Central memory CD4-positive, alpha-beta T cell (primary cell): ENCODE data around the gene PXDC1.
"Not testable (repeated sequence)": the region's sequence is repeated elsewhere in the genome, so short reads cannot be mapped to it uniquely, and the experiment has no call there.

ENCODE experiments used
- DNase-seq: peaks from one replicate; pipeline ENCODE4 v3.0.0; 2022

PXDC1 gene

DNA sequence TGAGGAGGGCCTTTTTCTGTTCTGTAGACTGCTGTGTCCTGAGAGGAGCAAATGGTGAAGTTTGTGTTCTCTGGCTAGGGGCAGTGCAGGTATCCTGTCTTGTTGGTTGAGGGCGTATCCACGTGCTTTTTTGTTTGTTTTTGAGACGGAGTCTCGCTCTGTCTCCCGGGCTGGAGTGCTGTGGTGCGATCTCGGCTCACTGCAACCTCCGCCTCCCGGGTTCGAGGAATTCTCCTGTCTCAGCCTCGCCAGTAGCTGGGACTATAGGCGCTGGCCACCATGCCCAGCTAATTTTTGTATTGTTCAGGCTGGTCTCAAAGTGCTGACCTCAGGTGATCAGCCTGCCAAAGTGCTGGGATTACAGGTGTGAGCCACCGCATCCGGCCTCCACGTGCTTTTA lies 10.8 kb upstream of the PXDC1 start:
- no peak for DNase-seq

DNA sequence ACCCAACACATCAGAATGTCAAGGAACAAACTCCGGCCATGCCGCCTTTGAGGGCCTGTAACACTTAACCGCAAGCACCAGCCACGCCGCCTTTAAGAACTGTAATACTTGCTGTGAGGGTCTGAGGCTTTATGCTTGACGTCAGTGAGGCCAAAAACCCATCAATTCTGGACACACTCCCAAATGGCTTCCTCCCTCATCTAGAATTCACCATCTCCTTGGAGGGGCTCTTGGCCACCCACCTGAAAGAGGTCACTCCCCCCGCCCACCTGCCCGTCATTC lies 10.4 kb upstream of the PXDC1 start:
- no peak for DNase-seq

DNA sequence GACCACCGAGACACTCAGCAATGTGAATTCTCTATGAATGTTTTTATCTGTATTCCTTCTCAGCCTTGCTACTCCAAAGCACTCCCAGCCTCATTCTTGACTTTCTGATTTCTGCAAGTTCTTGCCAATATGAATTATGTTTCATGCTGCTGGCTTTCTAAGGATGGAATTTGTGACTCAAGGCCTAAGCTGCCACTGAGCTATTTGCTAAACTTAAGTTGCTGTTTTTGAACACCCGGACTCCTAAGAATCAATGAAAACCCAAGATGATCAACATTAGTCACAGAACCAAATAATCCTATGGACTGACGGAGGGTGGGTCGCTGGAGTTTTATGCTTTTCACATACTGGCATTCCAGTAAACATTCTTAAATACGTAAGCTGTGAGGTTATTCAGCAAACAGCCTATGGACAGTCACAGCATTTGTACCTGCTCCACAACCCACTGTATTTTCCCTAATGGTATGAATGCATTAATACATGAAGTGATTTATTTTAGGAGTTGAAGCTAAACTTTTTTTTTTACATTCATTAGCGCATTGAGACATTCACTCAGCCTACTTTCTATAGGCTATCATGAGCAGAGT lies 8.2 kb upstream of the PXDC1 start:
- DNase-seq, result no peak

DNA sequence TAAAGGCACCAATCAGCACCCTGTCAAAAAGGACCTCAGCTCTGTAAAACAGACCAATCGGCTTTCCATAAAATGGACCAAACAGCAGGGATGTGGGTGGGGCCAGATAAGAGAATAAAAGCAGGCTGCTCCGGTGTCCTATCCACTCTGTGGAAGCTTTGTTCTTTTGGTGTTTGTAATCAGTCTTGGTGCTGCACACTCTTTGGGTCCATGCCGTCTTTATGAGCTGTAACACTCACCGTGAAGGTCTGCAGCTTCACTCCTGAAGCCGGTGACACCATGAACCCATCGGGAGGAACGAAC lies 7.3 kb upstream of the PXDC1 start:
- DNase-seq, result no peak

DNA sequence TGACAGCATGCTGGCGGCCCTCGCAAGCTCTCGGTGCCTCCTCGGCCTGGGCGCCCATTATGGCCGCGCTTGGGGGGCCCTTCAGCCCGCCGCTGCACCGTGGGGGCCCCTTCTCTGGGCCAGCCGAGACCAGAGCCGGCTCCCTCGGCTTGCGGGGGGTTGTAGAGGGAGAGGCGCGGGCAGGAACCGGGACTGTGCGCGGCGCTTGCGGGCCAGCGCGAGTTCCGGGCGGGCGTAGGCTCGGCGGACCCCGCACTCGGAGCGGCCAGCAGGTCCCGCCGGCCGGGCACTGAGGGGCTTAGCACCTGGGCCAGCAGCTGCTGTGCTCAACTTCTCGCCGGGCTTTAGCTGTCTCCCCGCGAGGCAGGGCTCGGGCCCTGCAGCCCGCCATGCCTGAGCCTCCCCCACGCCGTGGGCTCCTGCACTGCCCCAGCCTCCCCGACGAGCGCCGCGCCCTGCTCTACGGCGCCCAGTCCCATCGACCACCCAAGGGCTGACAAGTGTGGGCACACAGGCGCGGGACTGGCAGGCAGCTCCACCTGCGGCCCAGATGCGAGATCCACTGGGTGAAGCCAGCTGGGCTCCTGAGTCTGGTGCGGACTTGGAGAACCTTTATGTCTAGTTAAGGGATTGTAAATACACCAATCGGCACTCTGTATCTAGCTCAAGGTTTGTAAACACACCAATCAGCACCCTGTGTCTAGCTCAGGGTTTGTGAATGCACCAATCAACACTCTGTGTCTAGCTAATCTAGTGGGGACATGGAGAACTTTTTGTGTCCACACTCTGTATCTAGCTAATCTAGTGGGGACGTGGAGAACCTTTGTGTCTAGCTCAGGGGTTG lies 6.7 kb upstream of the PXDC1 start:
- DNase-seq, result not testable (repeated sequence)

DNA sequence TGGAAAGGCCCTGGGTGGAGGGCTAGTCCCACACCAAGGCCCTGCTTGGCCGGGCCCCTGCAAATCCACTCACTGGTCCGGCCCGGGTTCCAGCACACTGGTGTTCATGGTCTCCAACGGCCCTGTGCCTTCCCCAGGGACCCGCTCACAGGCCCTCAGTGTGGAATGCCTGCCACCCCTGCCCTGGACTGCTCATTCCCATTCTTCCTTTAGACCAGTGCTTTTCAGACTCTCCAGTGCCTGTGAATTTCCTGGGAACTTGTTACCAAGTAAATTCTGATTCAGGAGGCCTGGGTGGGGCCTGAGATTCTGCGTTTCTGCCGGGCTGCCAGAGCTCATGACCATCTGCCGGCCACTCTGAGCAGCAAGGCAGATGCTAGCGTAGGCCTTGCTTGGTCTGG lies 5.7 kb upstream of the PXDC1 start:
- no peak for DNase-seq

DNA sequence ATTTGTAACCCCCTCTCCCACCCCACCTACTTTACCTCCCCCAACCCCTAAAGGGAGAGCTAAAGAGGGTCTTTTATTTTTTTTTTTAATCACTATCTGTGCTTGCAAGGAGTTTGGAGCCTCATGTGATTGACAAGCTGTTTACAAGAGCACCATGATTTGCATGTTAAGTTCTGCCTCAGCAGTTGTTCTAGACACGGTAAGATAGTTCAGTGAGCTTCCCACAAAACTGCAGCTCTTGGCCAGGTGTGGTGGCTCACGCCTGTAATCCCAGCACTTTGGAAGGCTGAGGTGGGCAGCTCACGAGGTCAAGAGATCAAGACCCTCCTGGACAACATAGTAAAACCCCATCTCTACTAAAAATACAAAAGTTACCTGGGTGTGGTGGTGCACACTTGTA lies 5.0 kb upstream of the PXDC1 start:
- DNase-seq, result no peak

DNA sequence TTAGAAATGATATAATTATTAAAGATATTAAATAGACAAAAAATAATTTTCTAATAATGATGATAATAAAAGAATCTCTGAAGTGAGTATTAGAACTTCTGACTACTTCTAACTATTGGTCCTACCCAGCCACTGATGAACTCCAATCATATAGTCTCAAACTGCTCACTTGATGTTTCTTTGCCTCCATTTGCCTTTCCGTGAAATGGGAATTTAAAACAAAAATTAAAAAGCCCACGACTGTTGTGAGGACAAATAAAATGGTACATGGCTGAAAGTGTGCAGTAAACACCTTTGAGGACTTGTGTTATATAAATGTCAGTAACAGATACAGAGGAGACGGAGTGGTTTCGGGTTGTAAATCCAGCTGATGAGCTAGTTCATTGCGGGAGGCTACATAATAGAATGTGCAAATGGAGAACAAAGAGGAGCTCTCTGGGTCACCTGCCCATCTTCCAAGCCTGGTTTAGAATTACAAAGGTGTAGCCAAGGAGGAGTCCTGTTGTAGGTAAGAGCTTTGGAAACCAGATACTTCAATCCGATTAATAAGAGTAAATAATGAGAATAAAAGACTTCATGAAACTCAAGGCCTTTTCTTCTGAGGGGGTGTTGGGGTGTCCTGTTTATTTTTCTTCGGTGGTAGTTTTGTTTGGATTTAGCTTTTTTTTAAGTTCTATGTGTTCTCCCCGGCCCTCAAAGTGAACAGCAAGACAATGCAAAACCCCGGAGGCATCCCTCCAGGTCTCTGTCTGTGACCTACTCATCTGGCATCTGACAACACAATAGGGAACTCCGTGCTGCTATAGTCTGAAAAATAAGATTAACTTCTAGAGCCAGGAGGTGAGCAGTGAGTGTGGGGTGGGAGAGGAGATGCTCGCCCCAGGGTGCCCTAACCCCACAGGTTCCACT lies 4.4 kb upstream of the PXDC1 start:
- DNase-seq, result no peak

DNA sequence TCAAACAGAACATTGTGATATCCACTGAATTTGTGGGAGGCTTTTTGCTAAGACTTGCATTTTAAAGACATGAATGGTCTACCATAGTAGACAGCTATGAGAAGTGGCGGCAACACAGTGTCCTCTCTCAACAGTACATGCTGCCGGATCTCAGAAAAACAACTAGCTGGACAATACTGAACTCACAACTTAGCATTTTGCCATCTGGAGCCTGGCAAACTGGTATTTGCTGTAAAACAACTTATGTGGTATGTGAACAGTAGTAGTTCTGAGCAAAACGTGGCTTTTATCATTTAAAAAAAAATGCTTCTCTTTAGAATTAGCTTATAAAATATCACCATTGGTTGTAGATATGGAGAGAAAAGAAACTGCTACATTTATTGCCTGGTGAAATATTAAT lies 3.3 kb upstream of the PXDC1 start:
- DNase-seq, result no peak

DNA sequence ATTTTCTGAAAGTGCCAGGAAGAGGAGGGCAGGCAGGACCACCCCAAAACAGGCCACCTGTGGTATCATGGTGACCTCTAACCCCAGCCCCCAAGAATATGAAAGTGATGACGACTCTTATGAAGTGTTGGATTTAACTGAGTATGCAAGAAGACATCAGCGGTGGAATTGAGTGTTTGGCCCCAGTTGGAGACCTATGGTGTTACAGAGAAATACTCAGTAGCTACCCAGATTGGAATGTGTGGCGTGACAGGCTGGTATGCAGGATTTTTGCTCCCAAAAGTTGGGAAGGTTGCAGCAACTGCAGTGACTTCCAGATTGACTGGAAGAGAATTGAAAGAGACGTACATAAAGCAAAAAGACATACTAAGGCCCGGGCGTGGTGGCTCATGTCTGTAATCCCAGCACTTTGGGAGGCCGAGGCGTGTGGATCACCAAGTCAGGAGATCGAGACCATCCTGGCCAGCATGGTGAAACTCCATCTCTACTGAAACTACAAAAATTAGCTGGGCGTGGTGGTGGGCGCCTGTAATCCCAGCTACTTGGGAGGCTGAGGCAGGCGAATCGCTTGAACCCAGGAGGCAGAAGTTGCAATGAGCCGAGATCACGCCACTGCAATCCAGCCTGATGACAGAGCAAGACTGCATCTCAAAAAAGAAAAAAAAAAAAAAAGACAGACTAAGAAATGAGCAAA lies 2.7 kb upstream of the PXDC1 start:
- not testable (repeated sequence) for DNase-seq

DNA sequence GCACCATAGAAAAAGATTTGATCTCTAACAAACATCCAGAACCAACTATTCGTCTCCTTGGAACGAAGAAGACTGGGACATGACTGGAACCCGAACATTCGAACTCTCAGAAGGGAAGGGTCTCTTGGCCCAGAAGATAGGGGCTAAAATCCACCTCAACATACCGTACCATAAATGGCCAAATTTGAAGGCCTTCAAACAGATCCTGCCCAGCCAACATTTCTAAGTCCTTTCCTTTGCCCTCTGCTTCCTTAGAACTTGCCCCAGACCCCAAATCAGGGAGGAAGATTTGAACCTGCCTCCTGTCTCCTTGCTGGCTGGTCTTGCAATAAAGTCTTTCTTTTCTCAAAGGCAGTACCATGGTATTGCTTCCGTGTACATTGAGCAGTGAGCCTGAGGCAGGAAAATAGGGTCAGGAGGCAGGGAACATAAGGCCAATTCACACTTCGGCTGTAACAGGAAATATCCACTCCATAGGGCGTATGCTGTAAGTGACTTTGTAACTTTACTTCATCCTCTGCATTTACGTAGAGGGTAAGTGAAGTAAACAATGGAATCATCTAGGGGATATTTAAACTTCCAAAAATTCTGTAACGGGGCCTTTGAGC lies 1.8 kb upstream of the PXDC1 start:
- no peak for DNase-seq

DNA sequence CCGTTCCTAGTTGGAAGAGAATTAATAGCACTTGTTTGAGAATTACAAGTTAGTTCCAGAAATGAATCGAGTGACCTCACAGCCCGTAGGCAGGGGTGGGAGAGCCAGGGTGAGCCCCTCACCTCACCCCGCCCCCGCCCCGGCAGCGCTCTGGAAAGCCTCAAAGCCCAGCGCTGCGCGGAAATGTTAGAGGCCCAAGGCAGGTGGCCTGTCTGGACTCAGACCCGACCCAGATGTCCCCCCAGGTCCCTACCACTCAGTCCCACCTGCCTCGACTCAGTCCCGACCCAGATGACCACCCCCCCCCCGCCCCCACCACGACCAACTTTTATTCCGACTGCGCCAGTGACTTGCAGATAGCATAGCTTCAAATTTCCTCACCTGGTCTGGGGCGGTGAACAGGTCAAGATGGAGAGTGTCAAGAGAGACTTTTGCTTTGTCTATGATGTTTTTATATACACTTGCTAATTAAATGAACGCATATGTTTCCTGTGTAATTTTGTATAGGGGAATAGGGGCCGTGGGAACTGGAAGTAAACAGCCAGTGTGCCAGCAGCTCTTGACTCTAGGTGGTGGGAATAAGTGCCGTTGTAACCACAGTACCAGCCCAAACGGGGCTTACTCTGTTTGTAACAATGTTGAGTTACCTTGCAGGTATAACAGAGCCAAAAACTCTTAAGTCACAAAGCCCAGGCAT lies 1.2 kb upstream of the PXDC1 start:
- DNase-seq, result no peak

DNA sequence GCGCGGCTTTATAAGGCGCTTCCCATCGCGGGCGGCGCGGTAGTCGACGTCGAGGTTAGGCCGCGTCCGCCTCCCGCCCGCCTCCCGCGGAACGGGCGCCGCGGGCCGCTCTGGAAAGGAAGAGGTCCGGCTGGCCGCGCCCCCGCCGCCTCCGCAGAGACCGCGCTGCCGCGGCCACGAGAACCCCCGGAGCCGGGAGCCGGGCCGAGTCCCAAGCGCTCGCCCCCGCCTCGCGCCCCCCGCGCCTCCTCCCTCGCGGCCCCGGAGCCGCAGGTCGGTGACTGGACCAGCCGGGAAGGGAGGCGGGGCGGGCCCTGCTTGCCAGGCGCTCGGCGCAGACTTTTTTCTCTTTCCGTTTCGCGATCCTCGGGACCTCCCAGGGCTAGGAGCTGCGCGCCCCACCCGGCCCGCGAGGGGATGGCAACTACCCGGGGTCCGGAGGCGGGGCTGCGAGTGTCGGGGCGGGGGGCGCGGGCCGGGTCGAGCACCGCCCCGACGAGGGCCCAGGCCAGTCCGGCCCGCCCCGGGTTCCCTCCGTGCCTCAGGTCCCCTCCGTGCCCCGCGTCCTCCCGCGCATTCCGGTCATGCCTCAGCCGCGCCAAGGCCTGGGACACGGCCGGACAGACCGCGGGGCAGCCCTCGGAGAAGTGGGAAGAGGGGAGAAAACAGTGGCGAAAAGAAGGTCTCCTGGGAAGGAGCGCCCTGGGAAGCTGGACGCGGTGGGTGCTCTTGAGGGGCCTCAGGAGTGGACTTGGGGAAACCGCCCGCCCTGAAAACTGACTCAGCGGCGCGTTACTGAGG lies 417 bp upstream of the PXDC1 start:
- peak; percentile 45 for DNase-seq

DNA sequence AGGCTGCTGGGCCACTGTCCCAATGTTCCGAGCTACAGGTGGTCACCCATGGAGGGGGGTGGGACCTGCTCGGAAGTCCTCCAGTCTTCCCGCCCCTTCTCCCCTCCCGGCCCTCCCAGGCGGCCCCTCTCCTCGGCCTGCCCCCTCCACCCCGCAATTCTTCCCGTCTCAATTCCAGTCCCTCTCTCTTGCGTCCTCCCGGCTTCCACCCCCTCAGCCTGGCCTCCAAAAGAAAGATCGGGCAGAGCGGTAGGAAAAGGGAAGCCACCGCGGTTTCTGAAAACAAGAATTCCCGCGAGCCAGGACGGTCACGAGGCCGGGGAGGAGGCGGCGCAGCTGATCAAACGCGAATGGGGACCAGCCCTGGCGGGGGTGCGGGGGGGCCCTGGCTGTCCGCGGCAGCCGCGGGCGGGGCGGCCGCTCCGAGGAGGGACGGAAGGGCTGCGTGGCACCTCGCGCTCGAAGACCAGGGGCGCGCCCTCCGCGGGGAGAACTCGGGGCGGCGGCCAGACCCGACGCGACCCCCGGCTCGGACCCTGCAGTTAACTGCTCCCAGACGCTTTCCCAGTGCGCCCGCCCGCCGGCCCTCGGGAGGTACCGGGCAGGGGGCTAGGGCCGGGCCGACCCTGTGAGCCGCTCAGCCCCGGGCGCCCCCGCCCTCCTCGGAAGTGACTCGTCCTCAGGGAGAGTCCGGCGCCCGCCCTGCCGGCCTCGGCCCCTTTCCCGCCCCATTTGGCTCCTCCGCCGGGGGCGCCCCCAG lies 1.0 kb downstream of the PXDC1 start:
- no peak for DNase-seq

DNA sequence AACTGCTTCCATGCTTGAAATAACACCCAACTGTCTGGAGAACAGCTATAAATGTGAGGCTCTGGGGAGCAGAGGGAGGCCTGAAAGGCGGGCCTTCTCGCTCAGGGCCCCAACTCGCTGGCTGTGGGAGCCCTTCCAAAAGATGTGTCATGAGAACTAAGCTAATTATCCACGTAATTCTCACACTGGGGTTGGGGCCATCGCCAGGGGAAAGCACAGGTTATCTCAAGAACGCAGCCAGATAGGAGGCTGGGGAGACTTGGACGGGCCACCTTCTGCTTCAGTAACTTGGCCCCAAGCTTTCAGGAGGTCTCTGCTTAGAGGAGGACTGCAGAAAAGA lies 1.6 kb downstream of the PXDC1 start:
- DNase-seq, result no peak

DNA sequence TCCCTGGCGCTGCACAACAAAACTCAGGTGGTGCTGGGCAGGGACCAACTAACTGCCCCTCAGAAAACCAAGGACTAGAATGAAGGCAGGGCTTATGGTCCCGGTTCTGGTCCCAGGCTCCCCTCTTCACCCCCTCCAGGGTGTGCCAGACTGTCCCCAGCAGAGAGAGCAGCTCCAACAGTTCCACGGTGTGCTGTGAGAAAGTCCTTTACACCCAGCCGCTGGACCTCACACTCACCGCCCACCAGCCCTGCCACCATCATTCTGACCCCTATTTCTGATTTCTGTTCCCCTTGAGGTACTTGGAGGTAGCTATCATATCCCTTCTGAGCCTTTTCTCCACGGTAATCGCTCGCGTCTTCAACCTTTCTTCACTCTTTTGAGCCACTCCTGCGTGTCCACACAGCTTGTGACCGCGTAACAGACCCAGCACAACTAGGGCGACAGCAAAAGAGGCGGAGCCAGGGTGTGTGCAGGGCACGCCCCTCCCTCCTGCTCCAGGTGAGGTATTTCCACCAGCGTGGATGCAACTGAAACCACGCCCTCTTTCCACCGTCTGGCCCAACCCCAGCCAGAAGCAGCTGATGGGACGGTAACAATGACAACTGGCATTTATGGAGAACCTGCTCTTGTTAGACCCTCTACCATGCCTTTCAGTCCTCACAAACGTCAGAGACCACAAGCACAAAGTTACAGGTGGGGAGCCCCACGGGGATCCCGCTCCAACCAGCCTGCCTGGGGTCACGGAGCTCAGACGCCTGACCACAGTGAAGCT lies 2.3 kb downstream of the PXDC1 start:
- DNase-seq, result no peak

DNA sequence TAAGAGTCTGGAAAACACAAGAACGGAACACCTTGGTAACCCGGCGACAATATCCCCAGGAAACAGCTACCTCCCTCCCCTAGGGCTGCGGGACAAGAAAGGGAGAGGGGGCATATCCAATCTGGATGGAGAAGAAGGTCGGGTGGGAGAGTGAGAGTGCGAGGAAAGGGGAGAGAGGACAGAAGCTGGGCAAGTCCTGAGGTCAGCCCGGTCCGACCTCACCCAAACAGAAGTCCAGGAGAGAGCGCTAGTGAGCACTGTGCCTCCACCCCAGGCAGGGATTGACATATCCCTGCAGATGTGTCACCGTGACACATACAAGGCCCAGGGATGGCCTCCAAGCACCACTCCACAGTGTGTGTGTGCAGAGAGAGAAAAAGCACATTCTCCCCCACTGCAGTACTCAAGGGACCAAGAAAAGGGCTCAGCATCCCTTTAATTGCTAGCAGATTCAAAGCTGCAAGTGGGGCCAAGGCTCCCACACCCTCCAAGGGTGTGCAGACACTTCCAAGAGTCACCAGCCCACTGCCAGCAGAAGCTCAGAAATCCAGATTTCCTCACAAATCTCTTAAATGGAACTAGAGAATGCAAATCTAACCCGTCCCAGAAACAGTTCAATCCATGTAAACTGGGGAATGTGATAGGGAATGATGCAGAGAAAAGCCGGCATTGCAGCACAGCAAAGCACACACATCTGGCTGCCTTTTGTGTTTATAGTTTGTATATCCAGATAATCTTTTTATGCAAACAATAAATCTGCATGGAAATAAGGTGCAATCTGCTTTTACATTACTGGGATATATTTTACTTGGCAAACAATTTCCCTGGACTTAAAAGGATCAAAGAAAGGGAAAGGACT lies 3.1 kb downstream of the PXDC1 start:
- DNase-seq, result no peak

DNA sequence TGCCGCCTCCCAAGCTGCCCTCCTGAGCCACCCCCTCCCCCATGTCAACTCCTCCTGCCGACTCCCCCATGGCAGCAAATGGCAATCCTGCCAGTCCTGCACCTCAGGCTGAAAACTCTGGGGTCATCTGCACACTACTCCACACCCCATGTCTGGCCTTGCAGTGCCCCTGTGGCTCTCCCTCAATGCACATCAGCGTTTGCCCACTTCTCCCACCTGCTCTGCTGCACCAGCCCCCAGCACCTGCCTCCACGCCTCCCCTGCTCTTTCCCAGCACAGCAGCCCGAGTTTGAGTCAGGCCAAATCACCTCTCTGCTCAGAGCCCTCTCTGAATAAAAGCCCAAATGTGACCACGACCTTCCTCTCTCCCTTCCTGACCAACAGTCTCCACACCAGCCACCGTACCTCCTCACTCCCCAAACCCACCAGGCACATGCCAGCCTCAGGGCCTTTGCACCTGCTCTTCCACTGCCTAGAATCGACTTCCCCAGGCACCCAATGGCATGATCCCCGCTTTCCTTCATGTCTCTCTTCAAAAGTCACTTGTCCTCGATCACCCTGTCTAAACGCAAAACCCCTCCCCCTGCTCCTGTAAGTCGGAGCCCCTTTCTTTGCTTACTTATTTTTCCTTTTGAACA lies 4.3 kb downstream of the PXDC1 start:
- no peak for DNase-seq

DNA sequence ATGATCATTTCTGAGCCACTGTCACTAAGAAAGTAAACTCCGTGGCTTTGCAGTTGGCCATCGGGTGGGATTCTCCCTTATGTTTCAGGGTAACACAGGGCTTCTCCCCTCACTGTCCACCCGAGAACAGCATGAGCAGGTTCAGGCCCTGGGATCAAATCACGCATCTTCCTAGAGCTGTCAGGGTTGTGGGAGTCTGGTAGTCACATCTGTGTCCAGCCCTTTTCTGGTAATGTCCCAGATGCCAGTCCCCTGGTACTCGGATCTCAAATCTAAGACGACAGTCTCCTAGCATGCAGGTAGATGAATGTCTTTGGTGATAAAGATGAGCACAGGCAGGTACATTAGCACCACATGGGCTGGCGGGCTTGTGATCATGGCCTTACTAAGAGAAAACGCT lies 4.8 kb downstream of the PXDC1 start:
- DNase-seq, result no peak
